ENCODE data around the gene H3-3A. TPM values are rescaled to one million over a fixed set of nuclear protein-coding genes. Genes with fewer than 3 reads are reported as not detected.
A peak's percentile ranks its signal among the peaks of the same experiment; 100 is the strongest.

The H3-3A gene
- total RNA-seq, 4 donors from 2014 or later: 319 to 384 (median 350) TPM

- intact Hi-C loops (cut with DNase I): no loop called here
Measured at GRCh38 chr1:226111098-226111882, 48.8 kb downstream of the H3-3A start.

GRCh38 chr1:226111883-226112261, 49.4 kb downstream of the H3-3A start:
- intact Hi-C loops (cut with DNase I): no loop called here
- WGBS: 68% methylated on average over 7 of the region's 7 CpGs
- TF ChIP-seq EP300 (IDR thresholded peaks at IDR 0.05) (no peak), CTCF (IDR thresholded peaks at IDR 0.05) (no peak), POLR2AphosphoS5 (IDR thresholded peaks at IDR 0.05) (no peak), POLR2A (IDR thresholded peaks at IDR 0.05; ENCODE audit: low read depth) (no peak)
- Histone ChIP-seq H3K9me3 (no peaks in the 10 kb centered on the region), H3K27me3 (no peaks in the 10 kb centered on the region), H3K36me3 (no peaks in the 10 kb centered on the region), H3K27ac (replicated peaks in 1 of 4) (peak overlapping the region in 1 of 4 donors; percentile 99), H3K4me3 (no peak overlapping the region), H3K4me1 (peaks cover 28 to 31% (median 30%) of the 10 kb centered on the region in 4 donors)
- DNase-seq (ENCODE audit: extremely low spot score): no peak

More at GRCh38 chr1:226111098-226111882, 48.8 kb downstream of the H3-3A start:
- Histone ChIP-seq H3K36me3 (no peaks in the 10 kb centered on the region), H3K9me3 (no peaks in the 10 kb centered on the region), H3K27me3 (no peaks in the 10 kb centered on the region), H3K27ac (replicated peaks in 1 of 4) (peak overlapping the region; percentile 96 to 100 (median 98)), H3K4me1 (peaks cover 28 to 31% (median 30%) of the 10 kb centered on the region in 4 donors), H3K4me3 (peak overlapping the region; percentile 66 to 88 (median 80))
- no peak for TF ChIP-seq CTCF (IDR thresholded peaks at IDR 0.05)
- no peak for TF ChIP-seq EP300 (IDR thresholded peaks at IDR 0.05)
- TF ChIP-seq POLR2A (IDR thresholded peaks at IDR 0.05; ENCODE audit: low read depth): no peak
- no peak for TF ChIP-seq POLR2AphosphoS5 (IDR thresholded peaks at IDR 0.05)
- 55% methylated on average over 11 of the region's 11 CpGs for WGBS
- no peak for DNase-seq (ENCODE audit: extremely low spot score)

GRCh38 chr1:226112626-226113025, 50.1 kb downstream of the H3-3A start:
- intact Hi-C loops (cut with DNase I): no loop called here
- DNase-seq (ENCODE audit: extremely low spot score): no peak
- H3K9me3 ChIP-seq: no peaks in the 10 kb centered on the region
- peaks cover 28 to 31% (median 30%) of the 10 kb centered on the region in 4 donors for H3K4me1 ChIP-seq
- H3K27ac ChIP-seq (replicated peaks in 1 of 4): no peak overlapping the region
- WGBS: 89% methylated on average over 3 of the region's 3 CpGs
- no peaks in the 10 kb centered on the region for H3K36me3 ChIP-seq
- H3K4me3 ChIP-seq: no peak overlapping the region
- no peaks in the 10 kb centered on the region for H3K27me3 ChIP-seq
- no peak for TF ChIP-seq POLR2AphosphoS5 (IDR thresholded peaks at IDR 0.05)
- TF ChIP-seq EP300 (IDR thresholded peaks at IDR 0.05): no peak
- TF ChIP-seq CTCF (IDR thresholded peaks at IDR 0.05): no peak
- no peak for TF ChIP-seq POLR2A (IDR thresholded peaks at IDR 0.05; ENCODE audit: low read depth)

- intact Hi-C loops (cut with DNase I): no loop called here
- no peak for DNase-seq (ENCODE audit: extremely low spot score)
- peaks cover 6 to 12% (median 12%) of the 10 kb centered on the region in 4 donors for H3K4me1 ChIP-seq
- 82% methylated on average over 3 of the region's 3 CpGs for WGBS
- no peaks in the 10 kb centered on the region for H3K9me3 ChIP-seq
- H3K36me3 ChIP-seq: no peaks in the 10 kb centered on the region
- H3K4me3 ChIP-seq: no peak overlapping the region
- no peaks in the 10 kb centered on the region for H3K27me3 ChIP-seq
- H3K27ac ChIP-seq (replicated peaks in 1 of 4): no peak overlapping the region
- TF ChIP-seq CTCF (IDR thresholded peaks at IDR 0.05): no peak
- TF ChIP-seq POLR2AphosphoS5 (IDR thresholded peaks at IDR 0.05): no peak
- no peak for TF ChIP-seq EP300 (IDR thresholded peaks at IDR 0.05)
- TF ChIP-seq POLR2A (IDR thresholded peaks at IDR 0.05; ENCODE audit: low read depth): no peak
Measured at GRCh38 chr1:226116673-226117072, 54.2 kb downstream of the H3-3A start.

Data from esophagus muscularis mucosa (tissue), 4 donors.